Body of pancreas (tissue), 4 donors: ENCODE data around the gene PACS2. TPM values are rescaled to one million over a fixed set of nuclear protein-coding genes. Genes with fewer than 3 reads are reported as not detected.

Experiments used
- ATAC-seq: fragments of 150-250 bp; one replicate; pipeline ENCODE4 v1.9.1; 2016
- DNase-seq, 4 donors: peaks; one replicate each; pipeline ENCODE4 v3.0.0-alpha.2; 2019
- H3K27ac ChIP-seq, 4 donors: fragments of 200-600 bp; sonication (generic); 1 replicate in 3 of 4; 2 replicates in 1 of 4; pipeline versions ENCODE4 v1.5.1 to v1.6.1; 2016 to 2019; ENCODE audit warnings: mild to moderate bottlenecking in 1 of 4, mixed read lengths in 1 of 4, moderate library complexity in 1 of 4
- H3K27me3 ChIP-seq, 2 donors: fragments of 200-600 bp; sonication (generic); one replicate each; pipeline ENCODE4 v1.6.0; 2016; ENCODE audit warnings: mild to moderate bottlenecking in 1 of 2
- H3K36me3 ChIP-seq, 2 donors: fragments of 200-600 bp; sonication (generic); replicated peaks in 1 of 2; 2 replicates each; pipeline ENCODE4 v1.5.1; 2016; ENCODE audit warnings: low read depth in 2 of 2; ENCODE audit not compliant: insufficient read depth in 1 of 2
- H3K4me1 ChIP-seq: fragments of 200-600 bp; sonication (generic); one replicate; pipeline ENCODE4 v1.6.0; 2016
- H3K4me3 ChIP-seq, 2 donors: fragments of 200-600 bp; sonication (generic); 1 replicate in 1 of 2; 2 replicates in 1 of 2; pipeline ENCODE4 v1.5.1; 2016 to 2019
- H3K9me3 ChIP-seq, 3 donors: fragments of 200-600 bp; sonication (generic); 1 replicate in 2 of 3; 2 replicates in 1 of 3; pipeline ENCODE4 v1.5.1; 2016
- POLR2A ChIP-seq, 3 donors: fragments of 450-650 bp; IDR thresholded peaks; one replicate each; pipeline ENCODE4 v1.6.1; 2016; ENCODE audit warnings: antibody characterized with exemption in 3 of 3, mild to moderate bottlenecking in 2 of 3
- WGBS, 2 donors: methylation state at CpG; one replicate each; pipeline ENCODE4 v1.1.5; 2017; 5-methylcytosine and 5-hydroxymethylcytosine counted together
- intact Hi-C: fragments of 100-400 bp; cut with DNase I; formaldehyde crosslinking; loops from one replicate; pipeline ENCODE4 v1.15.1; 2023
- total RNA-seq, 2 donors: library from RNA; depleted of rRNA; stranded (reverse); fragments of >200 nt; gene quantifications; one replicate each; pipeline ENCODE4 v1.1.0, GENCODE V29; 2016
- TF ChIP-seq, protein P1 (sequence below), 7 experiments: fragments of 450-650 bp in 4 of 7; fragments of 200-600 bp in 3 of 7; sonication (generic) in 3 of 7; IDR thresholded peaks; one replicate each; pipeline ENCODE4 v1.5.1; 2016 to 2019; ENCODE audit warnings: antibody characterized with exemption in 7 of 7

Gene PACS2
- total RNA-seq, 2 donors from 2014 or later: 56.6 to 102 TPM

DNA sequence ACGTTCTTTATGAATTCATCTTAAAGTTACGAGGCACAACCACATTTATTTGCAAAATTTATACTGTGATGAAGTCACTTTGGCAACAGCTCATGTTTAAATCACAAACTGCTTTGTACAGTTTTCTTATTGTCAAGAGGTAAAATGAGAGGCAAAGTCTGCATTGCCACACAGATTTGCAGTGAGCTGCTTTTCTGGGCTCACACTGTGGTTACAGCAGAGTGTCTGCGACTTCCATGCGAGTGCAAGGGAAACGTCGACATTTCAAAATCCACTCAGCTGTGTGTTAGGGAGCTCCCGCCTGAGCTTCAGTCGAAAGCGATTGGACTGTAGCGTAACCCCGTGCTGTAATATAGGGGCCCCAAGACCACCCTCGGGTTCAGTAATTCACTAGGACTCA is 118.1 kb downstream of the PACS2 start:
- Histone ChIP-seq H3K27me3 (no peaks in the 10 kb centered on the region), H3K36me3 (no peaks in the 10 kb centered on the region), H3K9me3 (no peaks in the 10 kb centered on the region), H3K4me1 (peaks cover 6% of the 10 kb centered on the region), H3K27ac (no peak overlapping the region), H3K4me3 (no peak overlapping the region)
- 87 to 90% methylated on average over 12 of the region's 12 CpGs for WGBS, 2 donors
- ATAC-seq (no peak), DNase-seq (no peak)
- intact Hi-C loops: no loop called here
- TF ChIP-seq, protein P1, sequence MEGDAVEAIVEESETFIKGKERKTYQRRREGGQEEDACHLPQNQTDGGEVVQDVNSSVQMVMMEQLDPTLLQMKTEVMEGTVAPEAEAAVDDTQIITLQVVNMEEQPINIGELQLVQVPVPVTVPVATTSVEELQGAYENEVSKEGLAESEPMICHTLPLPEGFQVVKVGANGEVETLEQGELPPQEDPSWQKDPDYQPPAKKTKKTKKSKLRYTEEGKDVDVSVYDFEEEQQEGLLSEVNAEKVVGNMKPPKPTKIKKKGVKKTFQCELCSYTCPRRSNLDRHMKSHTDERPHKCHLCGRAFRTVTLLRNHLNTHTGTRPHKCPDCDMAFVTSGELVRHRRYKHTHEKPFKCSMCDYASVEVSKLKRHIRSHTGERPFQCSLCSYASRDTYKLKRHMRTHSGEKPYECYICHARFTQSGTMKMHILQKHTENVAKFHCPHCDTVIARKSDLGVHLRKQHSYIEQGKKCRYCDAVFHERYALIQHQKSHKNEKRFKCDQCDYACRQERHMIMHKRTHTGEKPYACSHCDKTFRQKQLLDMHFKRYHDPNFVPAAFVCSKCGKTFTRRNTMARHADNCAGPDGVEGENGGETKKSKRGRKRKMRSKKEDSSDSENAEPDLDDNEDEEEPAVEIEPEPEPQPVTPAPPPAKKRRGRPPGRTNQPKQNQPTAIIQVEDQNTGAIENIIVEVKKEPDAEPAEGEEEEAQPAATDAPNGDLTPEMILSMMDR (IDR thresholded peaks at IDR 0.05): no peak
- no peak for TF ChIP-seq POLR2A (IDR thresholded peaks at IDR 0.05)

DNA sequence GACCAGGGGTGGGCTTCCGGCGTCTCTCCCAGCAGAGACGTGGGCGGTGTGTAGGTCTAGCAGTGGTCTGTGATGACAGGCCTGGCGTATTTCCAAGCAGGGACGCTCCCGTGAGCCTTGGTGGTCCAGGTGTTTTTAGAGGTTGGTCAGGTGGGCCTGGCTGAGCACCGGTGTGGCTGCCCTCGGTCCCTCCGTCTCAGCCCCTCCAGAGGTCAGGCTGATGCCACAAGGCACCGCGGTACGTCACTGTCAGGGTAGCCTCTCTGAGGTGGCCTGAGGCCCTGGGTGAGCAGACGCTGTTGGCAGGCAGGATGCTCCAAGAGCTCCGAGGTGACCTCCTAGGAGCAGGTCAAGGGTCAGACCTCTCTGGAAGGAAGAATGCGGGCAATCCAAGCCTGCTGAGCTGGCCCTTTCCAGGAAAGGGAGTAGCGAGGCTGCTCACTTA is 118.6 kb downstream of the PACS2 start:
- no peaks in the 10 kb centered on the region for H3K27me3 ChIP-seq
- intact Hi-C loops: no loop called here
- DNase-seq (no peak), ATAC-seq (no peak)
- peaks cover 6% of the 10 kb centered on the region for H3K4me1 ChIP-seq
- H3K36me3 ChIP-seq: no peaks in the 10 kb centered on the region
- H3K9me3 ChIP-seq: no peaks in the 10 kb centered on the region
- TF ChIP-seq, protein P1 (IDR thresholded peaks at IDR 0.05): no peak
- no peak for TF ChIP-seq POLR2A (IDR thresholded peaks at IDR 0.05)
- WGBS, 2 donors: 72 to 86% methylated on average over 13 to 17 of the region's 17 CpGs
- H3K4me3 ChIP-seq: no peak overlapping the region
- no peak overlapping the region for H3K27ac ChIP-seq

DNA sequence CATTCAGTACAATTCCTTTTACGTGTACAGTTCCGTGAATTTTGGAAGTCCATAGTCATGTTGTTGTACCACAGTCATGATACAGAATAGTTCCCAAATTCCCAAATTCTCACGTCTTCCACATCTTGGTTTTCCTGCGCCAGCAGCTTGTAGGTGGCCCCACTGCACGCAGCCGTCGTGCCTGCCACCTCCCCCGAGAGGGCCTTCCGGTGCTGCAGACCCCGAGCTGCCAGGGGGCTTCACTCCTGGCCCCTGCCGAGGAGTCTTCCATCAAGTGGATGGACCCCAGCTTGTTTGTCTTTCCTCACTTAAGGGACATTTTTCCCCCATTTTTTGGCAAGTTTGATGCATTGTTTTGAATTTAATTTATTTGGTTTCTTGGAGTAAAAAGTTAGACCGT is 121.9 kb downstream of the PACS2 start:
- Histone ChIP-seq H3K36me3 (no peaks in the 10 kb centered on the region), H3K4me3 (no peak overlapping the region), H3K27ac (no peak overlapping the region), H3K4me1 (peaks cover 6% of the 10 kb centered on the region), H3K27me3 (no peaks in the 10 kb centered on the region), H3K9me3 (no peaks in the 10 kb centered on the region)
- 85 to 89% methylated on average over 12 of the region's 12 CpGs for WGBS, 2 donors
- intact Hi-C loops: no loop called here
- DNase-seq: no peak
- no peak for ATAC-seq
- TF ChIP-seq POLR2A (IDR thresholded peaks at IDR 0.05): no peak
- TF ChIP-seq, protein P1 (IDR thresholded peaks at IDR 0.05): no peak

DNA sequence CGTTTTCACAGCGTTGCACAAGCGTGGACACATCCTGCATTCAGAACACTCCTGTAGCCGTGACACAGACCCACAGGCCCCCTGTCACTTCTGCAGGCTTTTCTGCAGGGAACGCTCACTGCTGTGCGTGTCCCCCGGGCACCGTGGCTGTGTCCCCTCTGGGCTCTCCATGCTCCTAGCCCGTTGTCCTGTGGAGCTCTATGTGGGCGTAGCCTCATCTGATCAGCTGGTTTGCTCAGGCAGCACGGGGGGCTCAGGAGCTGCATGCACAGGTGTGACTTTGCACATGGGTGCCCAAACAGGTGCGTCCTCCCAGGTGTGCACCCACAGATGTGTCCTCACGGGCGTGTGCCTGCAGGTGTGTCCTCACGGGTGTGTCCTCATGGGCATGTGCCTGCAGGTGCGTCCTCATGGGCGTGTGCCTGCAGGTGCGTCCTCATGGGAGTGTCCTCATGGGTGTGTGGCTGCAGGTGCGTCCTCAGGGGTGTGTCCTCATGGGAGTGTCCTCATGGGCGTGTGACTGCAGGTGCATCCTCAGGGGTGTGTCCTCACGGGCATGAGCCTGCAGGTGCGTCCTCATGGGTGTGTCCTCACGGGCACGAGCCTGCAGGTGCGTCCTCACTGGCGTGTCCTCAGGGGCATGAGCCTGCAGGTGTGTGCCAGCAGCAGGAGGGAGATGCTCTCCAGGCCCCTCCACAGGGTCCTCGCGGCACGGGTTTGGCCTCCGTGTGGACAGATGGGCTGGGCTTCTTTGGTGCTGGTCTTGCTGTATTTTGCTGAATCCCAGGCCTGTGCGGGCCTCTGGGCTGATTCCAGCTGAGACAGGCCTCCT is 122.6 kb downstream of the PACS2 start:
- TF ChIP-seq, protein P1 (IDR thresholded peaks at IDR 0.05): no peak
- no peak for TF ChIP-seq POLR2A (IDR thresholded peaks at IDR 0.05)
- Histone ChIP-seq H3K27ac (no peak overlapping the region), H3K4me3 (no peak overlapping the region), H3K36me3 (no peaks in the 10 kb centered on the region), H3K4me1 (no peaks in the 10 kb centered on the region), H3K9me3 (no peaks in the 10 kb centered on the region), H3K27me3 (no peaks in the 10 kb centered on the region)
- no peak for DNase-seq
- 87 to 95% methylated on average over 9 to 12 of the region's 31 CpGs for WGBS, 2 donors
- no peak for ATAC-seq
- intact Hi-C loops: no loop called here
